H1 (cell line): ENCODE measurements around the gene C19orf12. TPM values are rescaled to one million over a fixed set of nuclear protein-coding genes. Genes with fewer than 3 reads are reported as not detected.

Experiments
- CTCF ChIA-PET: fragments of 300-600 bp; sonication (Branson Sonifier 250); formaldehyde crosslinking; loops from one replicate; lab custom pipeline; 2021; ENCODE audit not compliant: partially characterized antibody; lab: Charles Lee
- POLR2A ChIA-PET: fragments of 300-600 bp; sonication (Branson Sonifier 250); formaldehyde crosslinking; loops from one replicate; lab custom pipeline; 2021; ENCODE audit warnings: inconsistent platforms; ENCODE audit not compliant: partially characterized antibody; lab: Charles Lee
- DNase-seq, 2 experiments: peaks; one replicate each; pipeline versions ENCODE4 v3.0.0 to v3.0.0-alpha.2; 2010 to 2022; ENCODE audit warnings: low spot score in 2 of 2, low read depth in 1 of 2, mixed read lengths in 1 of 2
- FAIRE-seq: peaks from 2 replicates; lab custom pipeline; 2011; peaks lifted over from hg19 to GRCh38; lab: Jason Lieb, UNC
- H2AFZ ChIP-seq: 2 replicates; pipeline ENCODE4 v1.8.1; 2012; ENCODE audit warnings: low read length, inconsistent platforms
- H2AK5ac ChIP-seq: 2 replicates; pipeline ENCODE4 v1.6.1; 2013; ENCODE audit warnings: low read depth, low read length
- H2BK120ac ChIP-seq: replicated peaks from 2 replicates; pipeline ENCODE3; 2013; ENCODE audit warnings: low read depth, low read length, inconsistent platforms
- H2BK12ac ChIP-seq: 2 replicates; pipeline ENCODE4 v1.6.1; 2013; ENCODE audit warnings: low read depth, low read length
- H2BK15ac ChIP-seq: 2 replicates; pipeline ENCODE4 v1.6.1; 2013; ENCODE audit warnings: low read length
- H2BK20ac ChIP-seq: 2 replicates; pipeline ENCODE4 v1.6.1; 2013; ENCODE audit warnings: low read length
- H2BK5ac ChIP-seq: 2 replicates; pipeline ENCODE4 v1.6.1; 2013; ENCODE audit warnings: low read depth, low read length
- H3K14ac ChIP-seq: 2 replicates; pipeline ENCODE4 v1.6.1; 2013; ENCODE audit warnings: inconsistent platforms; ENCODE audit not compliant: insufficient read length
- H3K18ac ChIP-seq: 2 replicates; pipeline ENCODE4 v1.6.1; 2013; ENCODE audit warnings: low read length; ENCODE audit errors: extremely low read depth
- H3K23ac ChIP-seq: 2 replicates; pipeline ENCODE4 v1.6.1; 2013; ENCODE audit warnings: inconsistent platforms; ENCODE audit not compliant: insufficient read length
- H3K23me2 ChIP-seq: 2 replicates; pipeline ENCODE4 v1.6.1; 2013; ENCODE audit warnings: low read depth, low read length
- H3K27ac ChIP-seq: 2 replicates; pipeline ENCODE4 v1.6.1; 2011; ENCODE audit warnings: low read depth, low read length, inconsistent platforms
- H3K27me3 ChIP-seq, 4 experiments: replicated peaks in 1 of 4; 1 replicate in 1 of 4; 2 replicates in 3 of 4; pipeline versions ENCODE4 v1.6.1 to v1.8.1; 2011 to 2013; ENCODE audit warnings: low read length in 3 of 4, mild to moderate bottlenecking in 3 of 4, inconsistent platforms in 2 of 4, mixed read lengths in 2 of 4, moderate library complexity in 1 of 4; ENCODE audit not compliant: control insufficient read depth in 3 of 4, insufficient read depth in 3 of 4; ENCODE audit errors: extremely low read depth in 1 of 4
- H3K36me3 ChIP-seq, 4 experiments: 2 replicates each; pipeline versions ENCODE4 v1.6.1 to v1.8.1; 2011 to 2013; ENCODE audit warnings: mild to moderate bottlenecking in 4 of 4, low read length in 3 of 4, moderate library complexity in 2 of 4, control low read depth in 1 of 4, inconsistent platforms in 1 of 4; ENCODE audit not compliant: insufficient read depth in 4 of 4, control insufficient read depth in 2 of 4
- H3K4ac ChIP-seq: replicated peaks from 2 replicates; pipeline ENCODE3; 2013; ENCODE audit warnings: low read length, low read depth, mixed read lengths, inconsistent platforms; ENCODE audit not compliant: insufficient read length
- H3K4me1 ChIP-seq, 4 experiments: replicated peaks in 1 of 4; 1 replicate in 1 of 4; 2 replicates in 3 of 4; pipeline versions ENCODE4 v1.6.1 to v1.8.1; 2011 to 2013; ENCODE audit warnings: low read length in 3 of 4, inconsistent platforms in 2 of 4, mixed read lengths in 1 of 4; ENCODE audit not compliant: insufficient read depth in 4 of 4, control insufficient read depth in 3 of 4
- H3K4me2 ChIP-seq, 2 experiments: 2 replicates each; pipeline versions ENCODE4 v1.6.1 to v1.8.1; 2011 to 2013; ENCODE audit warnings: low read depth in 2 of 2, low read length in 2 of 2, control low read depth in 1 of 2, inconsistent platforms in 1 of 2, mild to moderate bottlenecking in 1 of 2; ENCODE audit not compliant: insufficient read depth in 1 of 2
- H3K4me3 ChIP-seq, 4 experiments: fragments of 200-600, 300-600 bp in 1 of 4; sonication (generic), shearing (Covaris generic), sonication (Bioruptor Twin) in 1 of 4; 2 replicates each; pipeline versions ENCODE4 v1.5.1 to v1.8.1; 2011 to 2016; ENCODE audit warnings: low read length in 4 of 4, low read depth in 3 of 4, control low read depth in 2 of 4, inconsistent platforms in 2 of 4, mild to moderate bottlenecking in 2 of 4, mixed read lengths in 1 of 4, moderate library complexity in 1 of 4; ENCODE audit not compliant: insufficient read depth in 2 of 4; ENCODE audit errors: extremely low read depth in 1 of 4
- H3K56ac ChIP-seq: replicated peaks from 2 replicates; pipeline ENCODE3; 2013; ENCODE audit warnings: low read depth, mild to moderate bottlenecking, mixed read lengths, low read length, inconsistent platforms; ENCODE audit not compliant: insufficient read length
- H3K79me1 ChIP-seq: 2 replicates; pipeline ENCODE4 v1.6.1; 2013; ENCODE audit warnings: low read depth, low read length, control low read depth
- H3K79me2 ChIP-seq, 2 experiments: 2 replicates each; pipeline versions ENCODE4 v1.6.1 to v1.8.1; 2012 to 2013; ENCODE audit warnings: low read length in 2 of 2, mild to moderate bottlenecking in 2 of 2, inconsistent platforms in 1 of 2; ENCODE audit not compliant: insufficient read depth in 2 of 2, control insufficient read depth in 1 of 2
- H3K9ac ChIP-seq, 4 experiments: replicated peaks in 1 of 4; 1 replicate in 1 of 4; 2 replicates in 3 of 4; pipeline versions ENCODE4 v1.6.1 to v1.8.1; 2011 to 2013; ENCODE audit warnings: low read depth in 3 of 4, low read length in 3 of 4, control low read depth in 2 of 4, mild to moderate bottlenecking in 2 of 4, moderate library complexity in 2 of 4, inconsistent platforms in 1 of 4; ENCODE audit errors: extremely low read depth in 1 of 4
- H3K9me3 ChIP-seq, 2 experiments: 2 replicates each; pipeline versions ENCODE4 v1.6.1 to v1.8.1; 2012 to 2013; ENCODE audit warnings: mild to moderate bottlenecking in 2 of 2, moderate library complexity in 2 of 2, control low read depth in 1 of 2, inconsistent platforms in 1 of 2, low read depth in 1 of 2, low read length in 1 of 2, mixed read lengths in 1 of 2; ENCODE audit not compliant: insufficient read depth in 2 of 2
- H4K20me1 ChIP-seq, 2 experiments: replicated peaks in 1 of 2; 2 replicates each; pipeline versions ENCODE3 to v1.8.1; 2011 to 2013; ENCODE audit warnings: inconsistent platforms in 2 of 2, low read length in 2 of 2, mild to moderate bottlenecking in 1 of 2; ENCODE audit not compliant: insufficient read depth in 2 of 2, control insufficient read depth in 1 of 2
- H4K5ac ChIP-seq: 2 replicates; pipeline ENCODE4 v1.6.1; 2013; ENCODE audit warnings: low read length, low read depth, mixed read lengths, inconsistent platforms; ENCODE audit not compliant: insufficient read length
- H4K8ac ChIP-seq: 2 replicates; pipeline ENCODE4 v1.8.0; 2013; ENCODE audit warnings: mild to moderate bottlenecking, moderate library complexity, low read length, inconsistent platforms; ENCODE audit not compliant: insufficient read depth; ENCODE audit errors: extremely low read depth
- H4K91ac ChIP-seq: replicated peaks from 2 replicates; pipeline ENCODE3; 2013; ENCODE audit warnings: low read length, mixed read lengths, inconsistent platforms; ENCODE audit not compliant: insufficient read length
- ASH2L ChIP-seq: fragments of 200-600, 300-600 bp; sonication (generic); IDR thresholded peaks from one replicate; pipeline ENCODE4 v1.7.1; 2017; ENCODE audit warnings: low read length
- CREB1 ChIP-seq: IDR thresholded peaks from 2 replicates; pipeline ENCODE4 v1.6.1; 2012; ENCODE audit warnings: inconsistent platforms
- FOSL1 ChIP-seq: IDR thresholded peaks from 2 replicates; pipeline ENCODE4 v1.6.1; 2011; ENCODE audit warnings: mild to moderate bottlenecking, low read depth, low read length, moderate library complexity; ENCODE audit not compliant: insufficient read depth
- JUN ChIP-seq: IDR thresholded peaks from 2 replicates; pipeline ENCODE4 v1.6.1; 2011; ENCODE audit warnings: low read depth, mild to moderate bottlenecking, improper control_type of control experiment, low read length
- MAX ChIP-seq: IDR thresholded peaks from 2 replicates; pipeline ENCODE4 v1.6.1; 2012; ENCODE audit warnings: inconsistent platforms
- PHF8 ChIP-seq: fragments of 200-600 bp; sonication (generic); conservative IDR thresholded peaks from 2 replicates; pipeline ENCODE4 v1.7.1; 2012; ENCODE audit warnings: low read depth, mild to moderate bottlenecking, inconsistent platforms, low read length, moderate library complexity
- POLR2A ChIP-seq, 2 experiments: IDR thresholded peaks; 1 replicate in 1 of 2; 2 replicates in 1 of 2; pipeline ENCODE4 v1.6.1; 2011; ENCODE audit warnings: low read depth in 2 of 2, low read length in 2 of 2, mild to moderate bottlenecking in 2 of 2; ENCODE audit errors: control extremely low read depth in 1 of 2
- POU5F1 ChIP-seq: IDR thresholded peaks from 2 replicates; pipeline ENCODE4 v1.6.1; 2011; ENCODE audit warnings: low read depth, mild to moderate bottlenecking, low read length, moderate library complexity
- RBBP5 ChIP-seq: IDR thresholded peaks from 2 replicates; pipeline ENCODE4 v1.7.1; 2012; ENCODE audit warnings: low read depth, mild to moderate bottlenecking, inconsistent platforms, low read length, moderate library complexity, borderline replicate concordance
- SIX5 ChIP-seq: IDR thresholded peaks from 2 replicates; pipeline ENCODE4 v1.6.1; 2011; ENCODE audit warnings: mild to moderate bottlenecking, low read depth, low read length
- SP1 ChIP-seq: IDR thresholded peaks from 2 replicates; pipeline ENCODE4 v1.6.1; 2011; ENCODE audit warnings: low read depth, low read length
- SRF ChIP-seq: IDR thresholded peaks from 2 replicates; pipeline ENCODE4 v1.6.1; 2011; ENCODE audit warnings: mild to moderate bottlenecking, low read depth, low read length, moderate library complexity
- TEAD4 ChIP-seq: IDR thresholded peaks from 2 replicates; pipeline ENCODE4 v1.6.1; 2012; ENCODE audit warnings: low read depth, low read length, inconsistent platforms, mixed read lengths
- WGBS, 2 experiments: shearing (Covaris generic) in 1 of 2; methylation state at CpG; one replicate each; pipeline versions ENCODE4 v1.1.6 to v1.1.7; 2013 to 2015; ENCODE audit warnings: low lambda C conversion rate in 2 of 2, mixed read lengths in 2 of 2, inconsistent platforms in 1 of 2, low coverage in 1 of 2, missing lambda C conversion rate in 1 of 2; ENCODE audit not compliant: insufficient replicate concordance in 2 of 2, insufficient coverage in 1 of 2, insufficient read length in 1 of 2; ENCODE audit errors: extremely low coverage in 1 of 2, missing lambda C conversion rate in 1 of 2; 5-methylcytosine and 5-hydroxymethylcytosine counted together
- polyA plus RNA-seq, 7 experiments: library from polyadenylated mRNA; depleted of rRNA in 3 of 7; stranded (reverse) in 5 of 7; unstranded in 2 of 7; fragments of >200 nt in 5 of 7; fragments of 200-250 nt in 2 of 7; gene quantifications; 1 replicate in 5 of 7; 2 replicates in 1 of 7; 4 replicates in 1 of 7; pipeline versions ENCODE4 v1.2.1 to v1.2.3, GENCODE V29; 2011 to 2013; ENCODE audit warnings: missing spikeins in 2 of 7, mixed read lengths in 2 of 7
- total RNA-seq: library from RNA; stranded (reverse); fragmentation: NEBNext Ultra II Directional; extraction: Animal tissue kit (Norgen Biotek cat#: 25700); gene quantifications from 2 replicates; pipeline ENCODE4 v1.2.1, GENCODE V29; 2021

Gene C19orf12
- total and polyA plus RNA-seq, 2 of the 8 experiments (the other 6 are each of a cell fraction or from before 2014, with no cell fraction given): 10.7 to 11.9 TPM

- Histone ChIP-seq H2AK5ac (0 out of 2 replicates have a peak within 1 kb of the TSS, but pooled peaks have one; percentile 2), H3K4me3 (peak within 1 kb of the TSS; percentile 34 to 97 (median 74)), H2AFZ (0 out of 2 replicates have a peak within 1 kb of the TSS, but pooled peaks have one; percentile 18), H3K56ac (peak within 1 kb of the TSS; percentile 22), H2BK12ac (peak within 1 kb of the TSS; percentile 75; the same call in 1 of the 2 replicates), H3K79me2 (peaks cover 0 to 21% of the 10 kb centered on the region in 2 experiments; a peak in 1 of 4 replicates), H3K14ac (no peak within 1 kb of the TSS), H3K9me3 (no peaks in the 10 kb centered on the region), H3K4me1 (peaks cover 0 to 21% (median 18%) of the 10 kb centered on the region in 4 experiments; a peak in 6 of 7 replicates), H4K5ac (no peak within 1 kb of the TSS), H3K9ac (peak within 1 kb of the TSS in 3 of 4 experiments; percentile 34 to 78 (median 54); a peak in 5 of 7 replicates), H3K23me2 (peaks cover 13% of the 10 kb centered on the region), H3K4ac (no peak within 1 kb of the TSS), H3K36me3 (no peaks in the 10 kb centered on the region), H2BK20ac (no peak within 1 kb of the TSS; the same call in 1 of the 2 replicates), H3K79me1 (peaks cover 13% of the 10 kb centered on the region; the same call in 1 of the 2 replicates), H3K27me3 (peaks cover 0 to 10% (median 1%) of the 10 kb centered on the region in 4 experiments; a peak in 4 of 7 replicates), H4K8ac (peak within 1 kb of the TSS; percentile 94), H2BK120ac (no peak within 1 kb of the TSS), H4K91ac (peak within 1 kb of the TSS; percentile 12), H4K20me1 (peaks cover 0 to 1% of the 10 kb centered on the region in 2 experiments), H2BK15ac (no peak within 1 kb of the TSS), H3K18ac (peak within 1 kb of the TSS; percentile 55), H2BK5ac (peak within 1 kb of the TSS; percentile 85), H3K23ac (no peak within 1 kb of the TSS), H3K4me2 (peak within 1 kb of the TSS; percentile 73 to 98), H3K27ac (no peak within 1 kb of the TSS)
- ChIA-PET POLR2A (interaction anchor here (0.6 to 1.6 kb wide), 6 partner anchors 13 to 193 kb away, joined by 3 to 6 read pairs (median 4); partner anchors contain the start of gene POP4), CTCF (interaction anchor here (0.6 to 5.3 kb wide), 7 partner anchors 26 to 515 kb away, joined by 3 to 79 read pairs (median 5); partner anchors contain the start of gene POP4)
- FAIRE-seq (no peak), DNase-seq (peak in 1 of 2 experiments; percentile 96)
- WGBS, 2 experiments: 3% methylated on average over 31 of the region's 75 CpGs; no CpG with 5 or more reads in 1 of the 2 experiments
- TF ChIP-seq RBBP5 (no peak), PHF8 (peak; percentile 55), SP1 (no peak), TEAD4 (no peak), FOSL1 (no peak), POLR2A (IDR thresholded peaks at IDR 0.05; ENCODE audit: control extremely low read depth in 1 of 2, low read depth in 2 of 2, low read length in 2 of 2) (peak in 1 of 2 experiments; percentile 23; a peak in 1 of 3 replicates), SRF (no peak), SIX5 (no peak), ASH2L (peak; percentile 33), CREB1 (0 out of 2 replicates have a peak, but pooled peaks have one; percentile 26), MAX (0 out of 2 replicates have a peak, but pooled peaks have one; percentile 8), POU5F1 (no peak), JUN (no peak)
These were observed 49.7 kb downstream of the C19orf12 start, which contains the start of gene PLEKHF1 for GRCh38 chr19:29665215-29665825. PLEKHF1 (plus strand) TSS chr19:29665461; CDS start chr19:29673840, 8,379 bp downstream.
